ENCODE data around the gene ANKRD44.

Gene ANKRD44

GRCh38 chr2:196959281-196959680 is 351.3 kb downstream of the ANKRD44 start:
- no peaks in the 10 kb centered on the region for H3K27me3 ChIP-seq
- TF ChIP-seq Cebpa-rat (IDR thresholded peaks at IDR 0.05) = no peak

GRCh38 chr2:196957881-196958525 is 352.6 kb downstream of the ANKRD44 start:
- TF ChIP-seq Cebpa-rat (IDR thresholded peaks at IDR 0.05) = no peak
- no peak overlapping the region for H3K9ac ChIP-seq

More at GRCh38 chr2:196959281-196959680, 351.3 kb downstream of the ANKRD44 start:
- no peaks in the 10 kb centered on the region for H4K20me1 ChIP-seq
- no peak overlapping the region for H3K9ac ChIP-seq
- no peak overlapping the region for H3K4me2 ChIP-seq
- H3K36me3 ChIP-seq = no peaks in the 10 kb centered on the region
- no peaks in the 10 kb centered on the region for H3K9me3 ChIP-seq
- no peak overlapping the region for H3K27ac ChIP-seq
- H3K4me1 ChIP-seq = no peaks in the 10 kb centered on the region
- no peak overlapping the region for H3K4me3 ChIP-seq

GRCh38 chr2:196957442-196957841 is 353.1 kb downstream of the ANKRD44 start:
- Histone ChIP-seq H3K36me3 (no peaks in the 10 kb centered on the region), H4K20me1 (no peaks in the 10 kb centered on the region), H3K4me2 (no peak overlapping the region), H3K4me1 (no peaks in the 10 kb centered on the region), H3K9me3 (no peaks in the 10 kb centered on the region), H3K27me3 (no peaks in the 10 kb centered on the region), H3K9ac (no peak overlapping the region), H3K27ac (no peak overlapping the region), H3K4me3 (no peak overlapping the region)
- no peak for TF ChIP-seq Cebpa-rat (IDR thresholded peaks at IDR 0.05)

More at GRCh38 chr2:196957881-196958525, 352.6 kb downstream of the ANKRD44 start:
- Histone ChIP-seq H3K4me3 (no peak overlapping the region), H3K36me3 (no peaks in the 10 kb centered on the region), H4K20me1 (no peaks in the 10 kb centered on the region), H3K4me2 (no peak overlapping the region), H3K27me3 (no peaks in the 10 kb centered on the region), H3K9me3 (no peaks in the 10 kb centered on the region), H3K4me1 (no peaks in the 10 kb centered on the region), H3K27ac (no peak overlapping the region)

GRCh38 chr2:196956069-196956468 is 354.5 kb downstream of the ANKRD44 start:
- no peaks in the 10 kb centered on the region for H3K36me3 ChIP-seq
- H3K4me2 ChIP-seq = no peak overlapping the region
- no peak overlapping the region for H3K9ac ChIP-seq
- H3K4me1 ChIP-seq = no peaks in the 10 kb centered on the region
- no peaks in the 10 kb centered on the region for H4K20me1 ChIP-seq
- H3K27ac ChIP-seq = no peak overlapping the region
- H3K27me3 ChIP-seq = no peaks in the 10 kb centered on the region
- no peaks in the 10 kb centered on the region for H3K9me3 ChIP-seq
- TF ChIP-seq Cebpa-rat (IDR thresholded peaks at IDR 0.05) = no peak
- H3K4me3 ChIP-seq = no peak overlapping the region

GRCh38 chr2:196955036-196955435 is 355.5 kb downstream of the ANKRD44 start:
- no peaks in the 10 kb centered on the region for H3K36me3 ChIP-seq
- H3K9ac ChIP-seq = no peak overlapping the region
- H3K4me3 ChIP-seq = no peak overlapping the region
- H3K27me3 ChIP-seq = no peaks in the 10 kb centered on the region
- H3K9me3 ChIP-seq = no peaks in the 10 kb centered on the region
- no peak overlapping the region for H3K4me2 ChIP-seq
- no peaks in the 10 kb centered on the region for H4K20me1 ChIP-seq
- no peaks in the 10 kb centered on the region for H3K4me1 ChIP-seq
- no peak for TF ChIP-seq Cebpa-rat (IDR thresholded peaks at IDR 0.05)
- no peak overlapping the region for H3K27ac ChIP-seq

- H3K36me3 ChIP-seq = no peaks in the 10 kb centered on the region
- no peaks in the 10 kb centered on the region for H4K20me1 ChIP-seq
- no peaks in the 10 kb centered on the region for H3K9me3 ChIP-seq
- H3K4me1 ChIP-seq = no peaks in the 10 kb centered on the region
- no peak overlapping the region for H3K4me3 ChIP-seq
- H3K27ac ChIP-seq = no peak overlapping the region
- no peak overlapping the region for H3K9ac ChIP-seq
- H3K4me2 ChIP-seq = no peak overlapping the region
- TF ChIP-seq Cebpa-rat (IDR thresholded peaks at IDR 0.05) = no peak
- H3K27me3 ChIP-seq = no peaks in the 10 kb centered on the region
Observed at GRCh38 chr2:196954001-196954400, 356.6 kb downstream of the ANKRD44 start.

GRCh38 chr2:196952936-196953335 is 357.6 kb downstream of the ANKRD44 start:
- H3K4me3 ChIP-seq = no peak overlapping the region
- H3K27ac ChIP-seq = no peak overlapping the region
- no peaks in the 10 kb centered on the region for H4K20me1 ChIP-seq
- H3K27me3 ChIP-seq = no peaks in the 10 kb centered on the region
- H3K4me1 ChIP-seq = no peaks in the 10 kb centered on the region
- H3K9me3 ChIP-seq = no peaks in the 10 kb centered on the region
- H3K4me2 ChIP-seq = no peak overlapping the region
- H3K9ac ChIP-seq = no peak overlapping the region
- TF ChIP-seq Cebpa-rat (IDR thresholded peaks at IDR 0.05) = no peak
- no peaks in the 10 kb centered on the region for H3K36me3 ChIP-seq

GRCh38 chr2:196951973-196952372 is 358.6 kb downstream of the ANKRD44 start:
- Histone ChIP-seq H3K4me1 (no peaks in the 10 kb centered on the region), H3K9me3 (no peaks in the 10 kb centered on the region), H3K36me3 (no peaks in the 10 kb centered on the region), H3K27ac (no peak overlapping the region), H3K9ac (no peak overlapping the region), H4K20me1 (no peaks in the 10 kb centered on the region), H3K4me3 (no peak overlapping the region), H3K27me3 (no peaks in the 10 kb centered on the region), H3K4me2 (no peak overlapping the region)
- TF ChIP-seq Cebpa-rat (IDR thresholded peaks at IDR 0.05) = no peak

GRCh38 chr2:196949116-196949515 is 361.5 kb downstream of the ANKRD44 start:
- no peaks in the 10 kb centered on the region for H3K9me3 ChIP-seq
- H3K9ac ChIP-seq = no peak overlapping the region
- no peak overlapping the region for H3K27ac ChIP-seq
- H3K27me3 ChIP-seq = no peaks in the 10 kb centered on the region
- H3K4me1 ChIP-seq = no peaks in the 10 kb centered on the region
- H3K36me3 ChIP-seq = no peaks in the 10 kb centered on the region
- no peak overlapping the region for H3K4me2 ChIP-seq
- TF ChIP-seq Cebpa-rat (IDR thresholded peaks at IDR 0.05) = no peak
- H4K20me1 ChIP-seq = no peaks in the 10 kb centered on the region
- no peak overlapping the region for H3K4me3 ChIP-seq

GRCh38 chr2:196944570-196944969 is 366.0 kb downstream of the ANKRD44 start:
- Histone ChIP-seq H3K27me3 (no peaks in the 10 kb centered on the region), H4K20me1 (no peaks in the 10 kb centered on the region)

More at GRCh38 chr2:196944570-196944969, 366.0 kb downstream of the ANKRD44 start:
- H3K4me3 ChIP-seq = no peak overlapping the region
- no peaks in the 10 kb centered on the region for H3K9me3 ChIP-seq
- no peak overlapping the region for H3K9ac ChIP-seq
- H3K4me1 ChIP-seq = no peaks in the 10 kb centered on the region
- H3K4me2 ChIP-seq = no peak overlapping the region
- no peak overlapping the region for H3K27ac ChIP-seq
- H3K36me3 ChIP-seq = no peaks in the 10 kb centered on the region
- TF ChIP-seq Cebpa-rat (IDR thresholded peaks at IDR 0.05) = no peak

All from BLaER1 (cell line).